ENCODE data around the gene RPS6KA5. TPM values are rescaled to one million over a fixed set of nuclear protein-coding genes. Genes with fewer than 3 reads are reported as not detected.
"Not testable (repeated sequence)": the region's sequence is repeated elsewhere in the genome, so short reads cannot be mapped to it uniquely, and the experiment has no call there.

Gene RPS6KA5
- total RNA-seq, 4 donors from 2014 or later, result 3.8 to 20.0 (median 14.8) TPM

- intact Hi-C loops (cut with DNase I; ENCODE audit: low total_unique reads), result no loop called here
- peak overlapping the region; percentile 27 to 33 for H3K4me3 ChIP-seq
- no peaks in the 10 kb centered on the region for H3K36me3 ChIP-seq
- H3K27me3 ChIP-seq, result no peaks in the 10 kb centered on the region
- peak; percentile 92 to 94 for DNase-seq
- no peaks in the 10 kb centered on the region for H3K4me1 ChIP-seq
- TF ChIP-seq POLR2A (IDR thresholded peaks at IDR 0.05) (peak; percentile 55 to 79), CTCF (IDR thresholded peaks at IDR 0.05) (no peak)
- peaks cover 0 to 4% of the 10 kb centered on the region in 2 donors for H3K9me3 ChIP-seq
- H3K27ac ChIP-seq, result peak overlapping the region; percentile 71 to 78
These were observed 232.4 kb downstream of the RPS6KA5 start for GRCh38 chr14:90827919-90828610.

- H3K4me3 ChIP-seq; H3K27ac ChIP-seq; H3K4me1 ChIP-seq; H3K27me3 ChIP-seq; H3K36me3 ChIP-seq; DNase-seq; H3K9me3 ChIP-seq; intact Hi-C loops (cut with DNase I; ENCODE audit: low total_unique reads): not testable (repeated sequence)
These were observed 236.9 kb downstream of the RPS6KA5 start for GRCh38 chr14:90823542-90823941.

- intact Hi-C loops (cut with DNase I; ENCODE audit: low total_unique reads), result no loop called here
- no peak for DNase-seq
- H3K27me3 ChIP-seq, result no peaks in the 10 kb centered on the region
- no peaks in the 10 kb centered on the region for H3K36me3 ChIP-seq
- no peak overlapping the region for H3K4me3 ChIP-seq
- H3K9me3 ChIP-seq, result peaks cover 0 to 9% of the 10 kb centered on the region in 2 donors
- TF ChIP-seq POLR2A (IDR thresholded peaks at IDR 0.05), result no peak
- no peak for TF ChIP-seq CTCF (IDR thresholded peaks at IDR 0.05)
- H3K4me1 ChIP-seq, result no peaks in the 10 kb centered on the region
- no peak overlapping the region for H3K27ac ChIP-seq
These were observed 239.5 kb downstream of the RPS6KA5 start for GRCh38 chr14:90820958-90821357.

GRCh38 chr14:90819734-90820393 lies 240.6 kb downstream of the RPS6KA5 start:
- Histone ChIP-seq H3K27me3 (no peaks in the 10 kb centered on the region), H3K36me3 (no peaks in the 10 kb centered on the region), H3K9me3 (peaks cover 0 to 9% of the 10 kb centered on the region in 2 donors), H3K27ac (no peak overlapping the region), H3K4me3 (no peak overlapping the region), H3K4me1 (no peaks in the 10 kb centered on the region)
- no peak for DNase-seq
- intact Hi-C loops (cut with DNase I; ENCODE audit: low total_unique reads), result no loop called here
- TF ChIP-seq CTCF (IDR thresholded peaks at IDR 0.05) (no peak), POLR2A (IDR thresholded peaks at IDR 0.05) (no peak)

GRCh38 chr14:90818715-90819114 lies 241.7 kb downstream of the RPS6KA5 start:
- Histone ChIP-seq H3K9me3 (peaks cover 0 to 8% of the 10 kb centered on the region in 2 donors), H3K4me1 (no peaks in the 10 kb centered on the region), H3K27ac (no peak overlapping the region), H3K36me3 (no peaks in the 10 kb centered on the region), H3K27me3 (no peaks in the 10 kb centered on the region), H3K4me3 (no peak overlapping the region)
- TF ChIP-seq CTCF (IDR thresholded peaks at IDR 0.05) (no peak), POLR2A (IDR thresholded peaks at IDR 0.05) (no peak)
- DNase-seq, result no peak
- intact Hi-C loops (cut with DNase I; ENCODE audit: low total_unique reads), result no loop called here

All from uterus (tissue), 4 donors.